Brain microvascular endothelial cell (primary cell): Measurements from ENCODE around the gene CBFA2T3.

Source experiments
- DNase-seq: peaks from one replicate; pipeline ENCODE4 v3.0.0-alpha.2; 2020
- H3K27ac ChIP-seq: fragments of 250-450 bp; sonication (Bioruptor Pico); 2 replicates; pipeline ENCODE4 v1.5.1; 2020; ENCODE audit warnings: mild to moderate bottlenecking, moderate library complexity
- H3K27me3 ChIP-seq: fragments of 250-450 bp; sonication (Bioruptor Pico); replicated peaks from 2 replicates; pipeline ENCODE4 v1.5.1; 2020; ENCODE audit warnings: mild to moderate bottlenecking
- H3K36me3 ChIP-seq: fragments of 250-450 bp; sonication (Bioruptor Pico); replicated peaks from 2 replicates; pipeline ENCODE4 v1.5.1; 2020; ENCODE audit warnings: mild to moderate bottlenecking
- H3K4me3 ChIP-seq: 2 replicates; pipeline ENCODE4 v1.5.1; 2011; ENCODE audit warnings: low read depth, mild to moderate bottlenecking, control low read depth, low read length, moderate library complexity
- in situ Hi-C: cut with HindIII; loops from 2 replicates; pipeline ENCODE4 v1.10.0; 2017; ENCODE audit warnings: low sequenced_read_pairs, low pct_ligation_motif_present
- TF ChIP-seq, protein P1 (sequence below): IDR thresholded peaks from 2 replicates; pipeline ENCODE4 v1.5.1; 2011; ENCODE audit warnings: low read depth, mild to moderate bottlenecking, moderate library complexity, low read length, control low read depth, inconsistent platforms; ENCODE audit errors: missing control alignments

Gene CBFA2T3

DNA sequence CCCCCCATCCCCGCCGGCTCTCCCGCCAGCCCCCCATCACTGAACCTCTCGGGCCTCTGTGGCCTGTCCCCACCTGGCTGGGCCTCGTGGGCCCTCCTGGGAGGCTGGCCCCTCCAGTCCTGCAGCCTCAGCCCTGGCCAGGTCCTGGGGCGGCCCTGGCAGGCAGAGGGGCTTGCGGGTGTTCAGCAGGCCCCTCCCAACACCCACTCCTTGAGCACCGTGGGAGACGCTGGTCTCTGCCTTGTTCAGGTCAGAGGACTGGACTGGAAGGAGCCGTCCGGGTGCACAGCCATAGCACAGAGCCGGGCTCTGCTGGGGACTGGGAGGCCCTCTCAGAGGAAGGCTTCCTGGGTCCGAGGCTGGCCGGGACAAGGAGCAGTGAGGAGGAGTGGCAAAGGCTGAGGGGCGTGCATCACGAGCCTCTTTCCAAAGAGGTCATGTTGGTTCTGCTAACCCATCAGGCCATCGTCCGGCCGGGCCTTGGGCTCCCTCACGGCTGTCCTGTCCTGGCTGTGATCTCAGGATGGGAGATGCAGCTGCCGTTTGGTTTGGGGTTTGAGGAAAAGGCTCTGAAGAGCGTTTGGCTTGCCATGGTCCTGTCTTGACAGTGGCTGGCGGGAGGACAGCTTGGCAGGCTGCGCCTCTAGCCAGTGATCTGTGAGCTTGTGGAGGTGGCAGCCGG, 104.2 kb downstream of the CBFA2T3 start:
- DNase-seq = no peak
- H3K27me3 ChIP-seq = peaks cover 8% of the 10 kb centered on the region
- TF ChIP-seq, protein P1, sequence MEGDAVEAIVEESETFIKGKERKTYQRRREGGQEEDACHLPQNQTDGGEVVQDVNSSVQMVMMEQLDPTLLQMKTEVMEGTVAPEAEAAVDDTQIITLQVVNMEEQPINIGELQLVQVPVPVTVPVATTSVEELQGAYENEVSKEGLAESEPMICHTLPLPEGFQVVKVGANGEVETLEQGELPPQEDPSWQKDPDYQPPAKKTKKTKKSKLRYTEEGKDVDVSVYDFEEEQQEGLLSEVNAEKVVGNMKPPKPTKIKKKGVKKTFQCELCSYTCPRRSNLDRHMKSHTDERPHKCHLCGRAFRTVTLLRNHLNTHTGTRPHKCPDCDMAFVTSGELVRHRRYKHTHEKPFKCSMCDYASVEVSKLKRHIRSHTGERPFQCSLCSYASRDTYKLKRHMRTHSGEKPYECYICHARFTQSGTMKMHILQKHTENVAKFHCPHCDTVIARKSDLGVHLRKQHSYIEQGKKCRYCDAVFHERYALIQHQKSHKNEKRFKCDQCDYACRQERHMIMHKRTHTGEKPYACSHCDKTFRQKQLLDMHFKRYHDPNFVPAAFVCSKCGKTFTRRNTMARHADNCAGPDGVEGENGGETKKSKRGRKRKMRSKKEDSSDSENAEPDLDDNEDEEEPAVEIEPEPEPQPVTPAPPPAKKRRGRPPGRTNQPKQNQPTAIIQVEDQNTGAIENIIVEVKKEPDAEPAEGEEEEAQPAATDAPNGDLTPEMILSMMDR = no peak

DNA sequence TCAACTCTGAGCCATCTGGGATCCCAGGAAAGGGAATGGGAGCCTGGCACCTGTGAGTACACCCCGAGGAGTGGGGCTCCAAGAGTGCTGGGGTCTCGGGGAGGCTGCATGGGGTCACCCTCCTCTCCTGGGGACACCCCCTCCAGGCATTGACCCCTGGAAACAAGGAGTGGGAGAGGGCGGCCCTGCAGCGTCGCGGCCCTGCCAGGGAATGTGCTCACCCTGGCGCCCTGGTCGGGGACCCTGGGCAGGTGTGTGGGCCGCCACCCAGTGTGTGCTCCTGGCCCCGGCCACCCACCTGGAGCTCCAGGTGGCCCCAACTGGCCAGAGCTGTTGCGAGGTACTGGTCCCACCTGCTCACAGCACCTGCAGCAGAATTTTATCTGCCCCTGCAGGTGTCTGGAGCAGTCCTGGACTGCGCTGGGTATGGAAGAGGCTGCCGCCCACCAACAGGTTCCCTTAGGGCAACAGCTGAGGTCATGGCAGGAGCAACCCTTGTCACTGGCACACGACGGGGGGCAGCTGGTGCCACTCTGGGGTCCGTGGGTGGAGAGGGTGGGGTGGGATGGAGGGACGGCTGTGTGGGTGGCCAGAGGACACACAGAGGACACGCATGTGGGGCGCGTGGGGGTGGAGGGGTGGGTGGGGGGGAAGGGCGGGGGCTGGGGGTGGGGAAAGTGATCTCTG, 105.1 kb downstream of the CBFA2T3 start:
- H3K4me3 ChIP-seq = no peak overlapping the region
- no peaks in the 10 kb centered on the region for H3K36me3 ChIP-seq
- in situ Hi-C loops = no loop called here
- DNase-seq = no peak
- TF ChIP-seq, protein P1 = no peak
- no peak overlapping the region for H3K27ac ChIP-seq
- H3K27me3 ChIP-seq = peaks cover 8% of the 10 kb centered on the region

More for the DNA sequence above, 104.2 kb downstream of the CBFA2T3 start:
- no peaks in the 10 kb centered on the region for H3K36me3 ChIP-seq
- in situ Hi-C loops = no loop called here
- H3K27ac ChIP-seq = no peak overlapping the region
- no peak overlapping the region for H3K4me3 ChIP-seq

DNA sequence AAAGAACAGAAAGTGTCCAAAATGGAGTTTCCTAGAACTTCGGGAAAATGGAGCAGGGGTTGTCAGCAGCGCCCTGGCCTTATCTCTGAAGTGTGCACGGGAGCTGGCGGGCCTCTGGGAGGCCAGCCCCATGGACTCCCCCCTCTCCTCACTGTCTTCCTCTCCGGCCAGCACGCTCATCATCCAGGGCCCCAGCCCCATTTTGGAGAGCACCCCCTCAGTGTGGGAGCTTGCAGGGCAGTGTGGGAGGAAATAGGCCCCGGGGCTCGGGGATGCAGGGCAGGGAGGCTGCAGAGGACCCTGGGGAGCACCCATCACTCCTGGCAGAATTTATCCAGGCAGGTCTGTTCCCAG, 105.7 kb downstream of the CBFA2T3 start:
- no peak for DNase-seq
- H3K36me3 ChIP-seq = no peaks in the 10 kb centered on the region
- no peak overlapping the region for H3K27ac ChIP-seq
- TF ChIP-seq, protein P1 = no peak
- H3K4me3 ChIP-seq = no peak overlapping the region
- in situ Hi-C loops = no loop called here
- H3K27me3 ChIP-seq = peaks cover 4% of the 10 kb centered on the region

DNA sequence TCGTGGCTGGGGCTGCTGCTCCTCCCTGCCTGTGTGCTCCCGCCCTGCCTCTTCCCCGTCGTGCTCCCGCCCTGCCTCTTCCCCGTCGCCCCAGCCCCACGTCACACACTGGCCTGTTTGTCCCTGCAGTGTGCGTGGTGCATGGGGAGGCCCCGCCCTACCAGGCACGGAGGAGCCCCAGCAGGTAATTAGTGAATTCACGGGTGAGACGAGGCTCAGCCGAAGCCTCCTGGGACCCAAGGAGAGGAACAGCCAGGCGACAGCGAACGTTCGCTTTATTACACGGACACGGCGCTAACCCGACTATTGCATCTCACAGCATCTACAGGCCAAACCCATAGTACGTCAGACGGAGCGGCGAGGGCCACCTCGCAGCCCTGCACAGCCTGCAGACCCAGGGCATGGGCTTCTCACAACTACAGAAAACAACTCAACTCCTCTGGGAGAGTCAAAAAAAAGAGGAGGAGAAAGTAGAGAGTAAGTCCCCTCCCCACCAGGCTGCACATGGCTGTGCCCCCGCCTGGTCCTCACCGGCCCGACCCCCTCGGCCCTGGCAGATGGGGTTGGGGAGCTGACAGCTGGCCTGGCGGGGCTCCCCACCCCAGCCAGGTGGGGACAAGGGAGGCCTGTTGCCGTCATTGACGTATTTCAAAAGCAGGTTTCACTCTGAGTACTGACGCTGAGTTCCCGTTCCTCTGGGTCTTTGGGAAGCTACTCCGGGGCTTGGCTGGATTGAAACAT, 106.2 kb downstream of the CBFA2T3 start:
- Histone ChIP-seq H3K27ac (no peak overlapping the region), H3K36me3 (no peaks in the 10 kb centered on the region), H3K4me3 (no peak overlapping the region), H3K27me3 (peaks cover 4% of the 10 kb centered on the region)
- TF ChIP-seq, protein P1 = no peak
- DNase-seq = no peak
- in situ Hi-C loops = no loop called here

DNA sequence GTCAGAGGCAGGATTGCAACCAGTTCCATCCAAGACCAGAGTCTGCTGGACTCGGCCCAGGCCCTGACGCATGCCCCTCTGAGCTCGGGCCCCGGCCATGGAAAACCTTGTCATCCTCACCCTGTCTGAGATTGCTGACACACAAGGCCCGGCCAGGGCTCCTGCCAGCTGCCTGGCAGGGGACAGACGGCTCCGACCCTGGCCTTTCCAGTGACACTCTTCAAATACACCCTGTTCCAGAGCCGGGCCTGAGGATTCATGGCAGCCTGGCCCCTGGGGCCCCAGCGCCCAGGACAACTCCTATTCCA, 107.4 kb downstream of the CBFA2T3 start:
- Histone ChIP-seq H3K27me3 (peaks cover 4% of the 10 kb centered on the region), H3K4me3 (no peak overlapping the region), H3K36me3 (no peaks in the 10 kb centered on the region), H3K27ac (no peak overlapping the region)
- DNase-seq = no peak
- TF ChIP-seq, protein P1 = no peak
- in situ Hi-C loops = no loop called here
